CD4-positive, alpha-beta T cell treated with Interleukin-21 for 1 hour (primary cell): Measurements from ENCODE around the gene HSFX3.
A peak's percentile ranks its signal among the peaks of the same experiment; 100 is the strongest.
"Not testable (repeated sequence)": the region's sequence is repeated elsewhere in the genome, so short reads cannot be mapped to it uniquely, and the experiment has no call there.

Experiments used
- DNase-seq: peaks from one replicate; pipeline ENCODE4 v3.0.0-alpha.2; 2020

The HSFX3 gene

GRCh38 chrX:149545545-149546543, 3.9 kb downstream of the HSFX3 start:
- DNase-seq = peak; percentile 14

- no peak for DNase-seq
Measured at GRCh38 chrX:149541521-149542047, 8.1 kb downstream of the HSFX3 start.

DNA sequence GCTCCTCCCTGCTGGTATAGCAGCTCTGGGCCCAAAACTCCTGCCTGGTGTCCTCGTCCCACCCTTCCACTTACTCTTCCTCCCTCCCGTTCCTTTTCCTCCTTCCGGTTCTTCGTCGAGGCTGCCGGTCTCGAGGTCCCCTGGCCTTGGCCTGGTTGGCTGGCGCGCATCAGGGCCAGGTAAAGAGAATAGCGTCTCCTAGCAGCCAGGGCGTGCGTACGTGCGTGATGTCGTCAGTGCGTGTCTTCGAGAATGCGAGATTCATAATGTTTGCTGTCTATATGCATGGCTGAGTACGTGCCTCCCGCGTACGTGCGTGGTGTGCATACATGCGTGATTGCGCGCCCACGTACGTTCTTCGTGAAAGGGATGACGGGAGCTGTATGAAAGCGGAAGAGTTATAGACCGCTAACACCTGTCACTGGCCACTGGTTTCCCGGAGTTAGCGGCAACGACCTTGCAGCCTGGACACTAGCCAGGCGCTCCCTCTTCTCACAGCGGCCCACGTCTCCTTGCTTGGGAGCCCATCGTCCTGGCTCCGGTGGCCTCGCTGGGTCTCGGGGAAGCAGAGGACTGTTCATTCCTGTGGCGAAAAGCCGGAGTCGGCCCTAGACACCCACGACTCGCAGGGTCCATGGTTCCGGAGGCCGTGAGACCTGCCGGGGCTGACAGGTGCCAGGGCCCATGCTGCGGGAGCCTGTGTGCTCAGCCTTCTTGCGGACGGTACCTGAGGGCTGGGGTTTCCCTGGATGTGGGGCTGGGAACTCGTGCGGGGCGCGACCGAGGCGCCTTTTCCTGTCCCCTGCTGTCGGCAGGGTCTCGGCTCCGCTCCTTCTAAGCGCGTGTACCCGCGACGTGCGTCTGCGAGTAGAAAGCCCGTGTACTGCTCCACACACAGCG, 8.9 kb downstream of the HSFX3 start, which contains the start of gene EOLA1:
EOLA1 (plus strand) TSS at position 392 of the 900 bp plus-strand sequence. CDS start 4,619 bp downstream, outside the sequence.
- DNase-seq = peak; percentile 93

DNA sequence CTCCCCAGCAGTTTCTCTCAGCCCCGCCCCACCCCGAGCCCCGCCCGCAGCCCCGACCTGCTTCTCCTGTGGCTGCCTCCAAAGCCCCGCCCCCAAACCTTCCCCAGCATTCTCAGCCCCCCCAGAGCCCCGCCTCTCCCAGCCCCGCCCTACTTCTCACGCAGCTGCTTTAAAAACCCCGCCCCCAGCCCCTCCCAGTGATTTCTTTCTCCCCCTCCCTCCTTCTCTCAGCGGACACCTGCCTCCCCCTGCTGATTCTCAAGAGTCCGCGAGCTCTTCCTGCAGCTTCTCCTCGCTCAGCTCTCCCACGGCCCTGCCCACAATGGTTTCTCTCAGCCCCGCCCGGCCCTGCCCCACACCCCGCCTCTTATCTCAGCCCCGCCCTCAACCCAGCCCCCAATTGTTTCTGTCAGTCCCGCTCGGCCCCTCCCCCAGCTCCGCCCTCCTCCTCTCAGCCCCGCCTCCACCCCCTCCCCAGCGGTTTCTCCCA, 9.5 kb downstream of the HSFX3 start:
- DNase-seq = peak; percentile 91

- DNase-seq = peak; percentile 94
Measured at GRCh38 chrX:149539283-149540130, 10.2 kb downstream of the HSFX3 start.

GRCh38 chrX:149537474-149537873, 12.2 kb downstream of the HSFX3 start:
- DNase-seq = not testable (repeated sequence)

DNA sequence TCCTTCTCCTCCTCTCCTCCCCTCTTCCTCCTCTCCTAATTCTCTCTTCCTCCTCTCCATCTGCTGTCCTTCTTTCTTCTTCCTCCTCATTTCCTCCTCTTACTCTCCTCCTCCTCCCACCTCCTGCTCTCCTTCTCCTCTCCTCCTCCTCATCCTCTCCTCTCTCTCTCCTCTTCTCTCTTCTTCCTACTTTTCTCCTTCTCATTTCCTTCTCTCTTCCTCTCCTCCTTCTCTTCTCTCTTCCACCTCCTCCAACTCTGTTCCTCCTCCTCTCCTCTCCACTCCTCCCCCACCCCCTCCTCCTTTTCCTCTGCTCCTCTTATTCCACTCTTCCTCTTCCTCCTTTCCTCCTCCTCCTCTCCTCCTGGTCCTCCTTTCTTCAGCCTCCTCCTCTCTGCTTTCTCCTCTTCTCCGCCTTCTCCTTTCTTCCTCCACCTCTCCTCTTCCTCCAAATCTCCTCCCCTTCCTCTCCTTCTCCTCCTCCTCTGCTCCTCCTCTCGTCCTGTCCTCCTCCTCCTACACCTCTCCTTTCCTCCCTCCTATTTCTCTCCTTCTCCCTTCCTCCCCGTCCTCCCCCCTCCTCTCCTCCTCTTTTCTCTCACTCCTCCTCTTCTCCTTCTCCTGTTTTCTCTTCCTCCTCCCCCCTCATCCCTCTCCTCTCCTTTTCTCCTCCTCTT, 14.7 kb downstream of the HSFX3 start:
- not testable (repeated sequence) for DNase-seq

- DNase-seq = not testable (repeated sequence)
Measured at GRCh38 chrX:149533999-149534398, 15.7 kb downstream of the HSFX3 start.

DNA sequence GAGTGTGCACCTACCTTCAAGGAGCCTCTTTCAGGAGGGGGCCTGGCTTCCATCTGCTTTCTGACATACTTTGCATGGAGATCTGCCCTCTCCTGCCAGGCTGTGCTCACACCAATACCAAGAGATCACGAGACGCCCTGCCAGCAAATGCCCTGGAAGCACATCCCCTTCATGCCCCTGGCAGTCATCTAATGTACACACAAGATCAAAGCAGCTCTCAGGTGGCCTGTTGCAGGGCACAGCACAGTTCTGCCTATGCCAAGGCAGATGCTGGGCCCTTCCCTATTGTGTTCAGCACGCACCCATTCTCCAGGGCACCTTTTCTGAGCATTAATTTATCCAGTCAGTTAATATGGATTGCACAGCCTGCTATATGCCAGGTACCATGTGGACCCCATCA, 16.9 kb downstream of the HSFX3 start:
- not testable (repeated sequence) for DNase-seq

DNA sequence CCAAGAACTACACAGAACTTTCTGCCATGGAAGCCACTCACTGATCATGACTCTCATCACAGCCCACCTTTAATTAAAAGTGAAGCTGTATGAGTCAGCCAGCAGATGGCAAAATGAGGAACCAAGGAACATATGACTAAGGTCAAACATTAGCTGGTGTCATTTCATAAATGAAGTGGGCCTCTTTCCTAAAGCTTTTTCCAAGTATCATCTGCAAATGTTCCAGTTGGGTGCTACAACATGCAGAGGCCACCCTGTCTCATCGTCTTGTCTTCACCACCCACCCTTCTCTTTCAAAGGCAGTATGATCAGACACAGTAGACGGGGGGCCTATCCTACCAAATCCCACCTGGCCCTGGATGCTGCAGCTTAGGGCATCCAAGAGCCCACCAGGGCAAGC, 18.1 kb downstream of the HSFX3 start:
- DNase-seq = no peak

GRCh38 chrX:149528381-149528780, 21.3 kb downstream of the HSFX3 start:
- DNase-seq = no peak

DNA sequence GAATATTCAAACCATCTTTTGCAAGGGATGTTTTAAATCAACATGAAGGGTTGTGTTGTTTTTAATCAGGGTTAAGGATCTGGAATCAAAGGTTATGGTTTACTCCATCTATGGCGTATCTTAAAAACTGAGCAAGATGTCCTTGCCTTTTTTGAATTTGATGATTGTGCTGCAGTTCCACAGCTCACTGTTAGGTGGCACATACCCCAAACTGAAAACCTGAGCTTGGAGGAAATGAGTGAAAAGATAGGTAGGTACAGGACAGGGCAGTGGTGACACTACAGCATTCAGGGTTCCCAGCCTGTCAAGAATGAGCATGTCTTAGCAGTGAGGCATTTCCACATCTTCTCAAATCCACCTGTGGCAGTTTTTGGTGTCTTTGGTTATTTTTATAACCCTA, 22.0 kb downstream of the HSFX3 start:
- peak; percentile 79 for DNase-seq

DNA sequence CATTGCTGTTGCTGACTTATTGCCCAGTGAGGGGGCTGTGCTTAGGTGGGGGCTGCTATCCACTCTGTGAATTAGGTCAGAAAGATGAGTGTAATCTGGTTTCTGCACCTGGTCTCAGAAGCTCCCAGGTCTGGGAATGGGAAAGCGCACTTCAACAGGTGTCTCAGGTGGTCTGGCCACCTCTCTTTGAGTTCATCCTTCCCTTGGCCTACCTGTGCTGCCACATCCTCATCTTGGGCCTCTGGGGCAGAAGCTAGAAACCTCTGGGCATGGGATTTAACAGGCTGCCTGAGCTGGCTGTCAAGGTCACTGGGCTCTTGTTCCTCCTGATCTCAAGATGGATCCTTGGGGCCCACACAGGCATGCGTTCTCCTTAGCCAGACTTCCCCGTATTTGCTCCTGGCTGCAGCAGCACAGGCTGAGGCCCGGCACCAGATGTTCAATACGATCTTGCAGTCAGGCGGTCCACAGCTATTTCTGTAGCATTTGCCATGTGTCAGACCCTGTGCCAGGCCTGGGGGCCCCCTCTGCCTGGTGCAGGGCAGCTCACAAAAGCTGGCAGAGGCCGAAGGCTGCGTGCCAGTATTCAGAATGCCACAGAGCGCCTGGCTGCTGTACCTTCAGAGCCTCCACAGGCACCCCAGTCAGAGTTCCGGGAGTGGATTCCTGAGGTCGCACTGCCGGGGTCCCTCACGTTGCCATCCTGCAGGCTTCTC, 23.2 kb downstream of the HSFX3 start:
- DNase-seq = not testable (repeated sequence)

DNA sequence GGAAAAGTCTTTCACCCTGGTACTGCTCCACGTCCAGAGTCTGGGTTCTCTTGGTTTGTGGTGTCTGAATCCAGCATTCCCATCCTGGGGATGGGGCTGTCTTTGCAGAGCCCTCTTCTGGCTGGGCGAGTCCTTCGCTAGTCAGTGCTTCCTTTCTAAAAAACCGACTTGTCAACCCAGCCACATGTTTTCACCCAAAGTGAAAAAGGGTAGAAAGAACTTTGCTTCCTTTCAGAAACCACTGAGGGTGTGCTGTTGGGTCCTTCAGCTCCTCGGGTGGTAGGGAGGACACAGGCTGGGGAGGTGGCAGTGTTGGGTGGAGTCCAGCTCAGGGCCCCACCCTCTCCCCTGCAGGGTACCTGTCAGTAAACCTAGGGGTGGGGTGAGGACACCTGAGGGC, 23.8 kb downstream of the HSFX3 start:
- DNase-seq = peak; percentile 70

DNA sequence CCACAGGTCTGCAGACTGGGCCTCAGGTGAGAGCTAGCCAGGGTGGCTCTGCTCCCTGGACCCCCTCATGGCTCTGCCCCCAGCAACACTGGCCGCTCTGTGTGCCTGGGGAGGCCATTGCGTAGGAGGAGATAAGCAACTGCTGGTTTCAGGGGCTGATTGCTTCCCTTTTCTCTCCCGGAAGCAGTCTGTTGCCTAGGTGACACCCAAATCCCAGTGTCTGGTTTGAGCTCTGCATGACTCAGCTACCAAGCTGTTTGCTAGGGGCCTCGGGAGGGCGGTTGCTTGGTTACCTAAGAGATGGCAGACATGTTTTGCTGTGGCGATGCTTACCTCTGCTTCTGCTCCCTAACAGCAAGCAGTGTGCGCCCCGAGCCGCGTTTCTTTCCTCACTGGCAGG, 24.3 kb downstream of the HSFX3 start:
- DNase-seq = peak; percentile 88

DNA sequence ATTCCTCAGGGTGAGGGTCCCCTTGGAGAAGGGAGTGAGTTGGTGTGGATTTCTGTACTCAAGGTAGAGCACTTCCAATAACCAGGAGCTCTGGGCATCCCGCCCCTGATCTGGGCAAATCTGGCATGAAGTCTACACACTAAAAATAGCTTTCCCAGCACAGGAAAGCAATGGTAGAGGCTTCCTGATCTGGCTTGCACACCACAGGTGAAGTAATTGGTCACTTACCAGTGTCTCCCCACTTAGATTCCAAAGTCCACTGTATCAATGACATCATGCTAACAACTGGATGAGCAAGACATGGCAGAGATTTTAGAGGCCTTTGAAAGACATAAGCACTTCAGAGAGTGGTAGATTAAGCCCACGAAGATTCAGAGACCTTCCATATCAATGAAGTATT, 26.8 kb downstream of the HSFX3 start:
- DNase-seq = no peak

DNA sequence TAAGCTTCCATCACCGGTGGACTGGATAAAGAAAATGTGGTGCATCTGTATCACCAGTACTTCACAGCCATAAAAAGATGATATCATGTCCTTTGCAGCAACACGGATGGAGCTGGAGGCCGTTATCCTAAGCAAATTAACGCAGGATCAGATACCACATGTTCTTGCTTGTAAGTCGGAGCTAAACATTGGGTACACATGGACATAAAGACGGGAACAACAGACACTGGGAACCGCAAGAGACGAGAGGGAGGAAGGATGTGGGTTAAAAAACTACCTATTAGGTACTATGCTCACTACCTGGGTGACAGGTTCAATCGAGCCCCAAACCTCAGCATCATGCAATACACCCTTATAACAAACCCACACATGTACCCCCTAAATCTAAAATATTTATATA, 28.3 kb downstream of the HSFX3 start:
- peak; percentile 54 for DNase-seq

DNA sequence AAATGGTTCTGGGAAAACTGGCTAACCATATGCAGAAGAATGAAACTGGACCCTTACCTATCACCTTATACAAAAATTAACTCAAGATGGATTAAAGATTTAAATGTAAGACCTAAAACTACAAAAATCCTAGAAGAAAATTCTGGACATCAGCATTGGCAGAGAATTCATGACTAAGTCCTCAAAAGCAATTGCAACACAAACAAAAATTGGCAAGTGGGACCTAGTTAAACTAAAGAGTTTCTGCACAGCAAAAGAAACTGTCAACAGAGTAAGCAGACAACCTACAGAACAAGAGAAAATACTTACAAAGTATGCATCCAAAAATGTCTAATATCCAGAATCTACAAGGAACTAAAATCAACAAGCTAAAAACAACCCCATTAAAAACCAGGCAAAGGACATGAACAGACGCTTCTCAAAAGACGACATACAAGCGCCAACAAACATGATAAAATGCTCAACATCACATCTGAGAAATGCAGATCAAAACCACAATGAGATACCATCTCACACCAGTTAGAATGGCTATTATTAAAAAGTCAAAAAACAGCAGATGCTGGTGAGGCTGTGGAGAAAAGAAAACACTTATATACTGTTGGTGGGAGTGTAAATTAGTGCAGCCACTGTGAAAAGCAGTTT, 29.0 kb downstream of the HSFX3 start:
- not testable (repeated sequence) for DNase-seq

DNA sequence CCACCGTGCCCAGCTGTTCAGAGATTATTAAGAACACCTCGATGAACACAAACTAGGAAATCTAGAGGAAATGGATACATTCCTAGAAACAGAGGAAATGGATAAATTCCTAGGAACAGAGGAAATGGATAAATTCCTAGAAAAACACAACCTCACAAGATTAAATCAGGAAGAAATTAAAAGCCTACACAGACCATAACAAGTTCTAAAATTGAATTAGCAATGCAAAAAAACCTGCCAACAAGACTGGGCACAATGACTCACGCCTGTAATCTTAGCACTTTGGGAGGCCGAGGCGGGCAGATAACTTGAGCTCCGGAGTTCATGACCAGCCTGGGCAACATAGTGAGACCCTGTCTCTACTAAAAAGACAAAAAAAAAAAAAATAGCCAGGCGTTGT, 31.5 kb downstream of the HSFX3 start:
- DNase-seq = no peak

DNA sequence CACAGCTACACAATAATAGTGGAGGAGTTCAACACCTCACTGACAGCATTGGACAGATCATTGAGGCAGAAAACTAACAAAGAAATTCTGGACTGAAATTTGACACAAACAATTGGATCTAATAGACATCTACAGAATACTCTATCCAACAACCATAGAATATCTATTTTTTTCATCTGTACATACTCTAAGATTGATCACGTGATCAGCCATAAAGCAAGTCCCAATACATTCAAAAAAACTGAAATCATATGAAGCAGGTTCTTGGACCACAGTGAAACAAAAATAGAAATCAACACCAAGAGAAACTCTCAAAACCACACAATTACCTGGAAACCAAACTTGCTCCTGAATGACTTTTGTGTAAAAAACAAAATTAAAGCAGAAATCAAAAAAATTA, 32.4 kb downstream of the HSFX3 start:
- DNase-seq = no peak
